Panc1 (cell line): Measurements from ENCODE around the gene DNAH6. TPM values are rescaled to one million over a fixed set of nuclear protein-coding genes. Genes with fewer than 3 reads are reported as not detected.

Source experiments
- ATAC-seq: fragments of 200-7000 bp; cut with Tn5 transposase; 2 replicates; pipeline ENCODE4 v1.9.1; 2020; ENCODE audit warnings: mild to moderate bottlenecking, moderate library complexity
- BruUV-seq: library from RNA; stranded (reverse); fragments of 400-500 nt; replicated peaks from 2 replicates; lab custom pipeline; 2021; lab: Mats Ljungman, UMichigan
- CTCF ChIA-PET: fragments of 300-600 bp; sonication (Branson Sonifier 250); formaldehyde crosslinking; loops from one replicate; lab custom pipeline; 2022; ENCODE audit warnings: antibody characterized with exemption; lab: Charles Lee
- POLR2A ChIA-PET: fragments of 300-600 bp; sonication (Branson Sonifier 250); formaldehyde crosslinking; loops from one replicate; lab custom pipeline; 2022; ENCODE audit warnings: antibody characterized with exemption; lab: Charles Lee
- DNase-seq: peaks from one replicate; pipeline ENCODE4 v3.0.0-alpha.2; 2010; ENCODE audit warnings: low read depth, low spot score
- H3K27ac ChIP-seq: 2 replicates; pipeline ENCODE4 v1.5.1; 2011; ENCODE audit warnings: mild to moderate bottlenecking, low read length, inconsistent platforms
- H3K27me3 ChIP-seq: fragments of 200-500 bp; sonication (Bioruptor generic); 2 replicates; pipeline ENCODE4 v1.6.0; 2014; ENCODE audit warnings: low read length, inconsistent platforms; ENCODE audit not compliant: control insufficient read depth, insufficient read depth
- H3K36me3 ChIP-seq: fragments of 200-500 bp; sonication (Bioruptor generic); 2 replicates; pipeline ENCODE4 v1.5.1; 2014; ENCODE audit warnings: inconsistent platforms, mild to moderate bottlenecking, low read length, moderate library complexity; ENCODE audit not compliant: control insufficient read depth, insufficient read depth
- H3K4me1 ChIP-seq: 2 replicates; pipeline ENCODE4 v1.5.1; 2011; ENCODE audit warnings: inconsistent platforms, mild to moderate bottlenecking, low read length, moderate library complexity; ENCODE audit not compliant: control insufficient read depth, insufficient read depth
- H3K4me3 ChIP-seq, 2 experiments: 2 replicates each; pipeline ENCODE4 v1.5.1; 2011 to 2012; ENCODE audit warnings: low read depth in 2 of 2, low read length in 2 of 2, mild to moderate bottlenecking in 2 of 2, inconsistent platforms in 1 of 2, moderate library complexity in 1 of 2
- H3K9me3 ChIP-seq: fragments of 200-500 bp; sonication (Bioruptor generic); 2 replicates; pipeline ENCODE4 v1.5.1; 2014; ENCODE audit warnings: low read depth, mild to moderate bottlenecking, inconsistent platforms, low read length, moderate library complexity; ENCODE audit not compliant: control insufficient read depth, insufficient read depth
- POLR2AphosphoS5 ChIP-seq: IDR thresholded peaks from 2 replicates; pipeline ENCODE4 v1.6.1; 2012; ENCODE audit warnings: mild to moderate bottlenecking, low read depth, low read length, moderate library complexity
- SIN3A ChIP-seq: IDR thresholded peaks from 2 replicates; pipeline ENCODE4 v1.6.1; 2012; ENCODE audit warnings: low read depth, mild to moderate bottlenecking, low read length, moderate library complexity, borderline replicate concordance; ENCODE audit not compliant: insufficient read depth
- TCF7L2 ChIP-seq: IDR thresholded peaks from 2 replicates; pipeline ENCODE4 v1.6.1; 2011; ENCODE audit warnings: mild to moderate bottlenecking, low read depth, low read length, inconsistent platforms
- in situ Hi-C: cut with HindIII; loops from 2 replicates; pipeline ENCODE4 v1.10.0; 2016; ENCODE audit warnings: low sequenced_read_pairs, low pct_unique_long_range_greater_than_20kb
- intact Hi-C: fragments of 100-400 bp; cut with micrococcal nuclease; formaldehyde crosslinking; loops from one replicate; pipeline ENCODE4 v1.10.0; 2022; ENCODE audit not compliant: unreplicated experiment
- total RNA-seq: library from RNA; stranded (reverse); gene quantifications from one replicate; pipeline ENCODE4 v1.2.1, GENCODE V29; 2021; ENCODE audit not compliant: unreplicated experiment
- TF ChIP-seq, protein P1 (sequence below), 2 experiments: IDR thresholded peaks; 2 replicates each; pipeline ENCODE4 v1.6.1; 2011 to 2012; ENCODE audit warnings: low read depth in 2 of 2, control low read depth in 1 of 2, low read length in 1 of 2, mild to moderate bottlenecking in 1 of 2, moderate library complexity in 1 of 2; ENCODE audit not compliant: insufficient read depth in 1 of 2
- TF ChIP-seq, protein P2 (sequence below): fragments of 450-650 bp; IDR thresholded peaks from 2 replicates; pipeline ENCODE4 v1.5.1; 2017; ENCODE audit warnings: mild to moderate bottlenecking

DNAH6 gene
- total RNA-seq, 1 experiment from 2014 or later = 0.26 TPM

- ATAC-seq = no peak
- CTCF ChIA-PET = no interaction called here
- POLR2A ChIA-PET = no interaction called here
These were observed 214.9 kb downstream of the DNAH6 start for GRCh38 chr2:84731185-84731584.

GRCh38 chr2:84732897-84733778, 216.8 kb downstream of the DNAH6 start:
- no peaks in the 10 kb centered on the region for H3K4me1 ChIP-seq
- in situ Hi-C loops (no loop called here), intact Hi-C loops (no loop called here)
- no peak for ATAC-seq
- no peaks in the 10 kb centered on the region for H3K36me3 ChIP-seq
- no peaks in the 10 kb centered on the region for H3K27me3 ChIP-seq
- CTCF ChIA-PET = no interaction called here
- TF ChIP-seq, protein P1, sequence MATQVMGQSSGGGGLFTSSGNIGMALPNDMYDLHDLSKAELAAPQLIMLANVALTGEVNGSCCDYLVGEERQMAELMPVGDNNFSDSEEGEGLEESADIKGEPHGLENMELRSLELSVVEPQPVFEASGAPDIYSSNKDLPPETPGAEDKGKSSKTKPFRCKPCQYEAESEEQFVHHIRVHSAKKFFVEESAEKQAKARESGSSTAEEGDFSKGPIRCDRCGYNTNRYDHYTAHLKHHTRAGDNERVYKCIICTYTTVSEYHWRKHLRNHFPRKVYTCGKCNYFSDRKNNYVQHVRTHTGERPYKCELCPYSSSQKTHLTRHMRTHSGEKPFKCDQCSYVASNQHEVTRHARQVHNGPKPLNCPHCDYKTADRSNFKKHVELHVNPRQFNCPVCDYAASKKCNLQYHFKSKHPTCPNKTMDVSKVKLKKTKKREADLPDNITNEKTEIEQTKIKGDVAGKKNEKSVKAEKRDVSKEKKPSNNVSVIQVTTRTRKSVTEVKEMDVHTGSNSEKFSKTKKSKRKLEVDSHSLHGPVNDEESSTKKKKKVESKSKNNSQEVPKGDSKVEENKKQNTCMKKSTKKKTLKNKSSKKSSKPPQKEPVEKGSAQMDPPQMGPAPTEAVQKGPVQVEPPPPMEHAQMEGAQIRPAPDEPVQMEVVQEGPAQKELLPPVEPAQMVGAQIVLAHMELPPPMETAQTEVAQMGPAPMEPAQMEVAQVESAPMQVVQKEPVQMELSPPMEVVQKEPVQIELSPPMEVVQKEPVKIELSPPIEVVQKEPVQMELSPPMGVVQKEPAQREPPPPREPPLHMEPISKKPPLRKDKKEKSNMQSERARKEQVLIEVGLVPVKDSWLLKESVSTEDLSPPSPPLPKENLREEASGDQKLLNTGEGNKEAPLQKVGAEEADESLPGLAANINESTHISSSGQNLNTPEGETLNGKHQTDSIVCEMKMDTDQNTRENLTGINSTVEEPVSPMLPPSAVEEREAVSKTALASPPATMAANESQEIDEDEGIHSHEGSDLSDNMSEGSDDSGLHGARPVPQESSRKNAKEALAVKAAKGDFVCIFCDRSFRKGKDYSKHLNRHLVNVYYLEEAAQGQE (IDR thresholded peaks at IDR 0.05; ENCODE audit: insufficient read depth in 1 of 2, low read depth in 2 of 2, low read length in 1 of 2) = no peak
- TF ChIP-seq, protein P2, sequence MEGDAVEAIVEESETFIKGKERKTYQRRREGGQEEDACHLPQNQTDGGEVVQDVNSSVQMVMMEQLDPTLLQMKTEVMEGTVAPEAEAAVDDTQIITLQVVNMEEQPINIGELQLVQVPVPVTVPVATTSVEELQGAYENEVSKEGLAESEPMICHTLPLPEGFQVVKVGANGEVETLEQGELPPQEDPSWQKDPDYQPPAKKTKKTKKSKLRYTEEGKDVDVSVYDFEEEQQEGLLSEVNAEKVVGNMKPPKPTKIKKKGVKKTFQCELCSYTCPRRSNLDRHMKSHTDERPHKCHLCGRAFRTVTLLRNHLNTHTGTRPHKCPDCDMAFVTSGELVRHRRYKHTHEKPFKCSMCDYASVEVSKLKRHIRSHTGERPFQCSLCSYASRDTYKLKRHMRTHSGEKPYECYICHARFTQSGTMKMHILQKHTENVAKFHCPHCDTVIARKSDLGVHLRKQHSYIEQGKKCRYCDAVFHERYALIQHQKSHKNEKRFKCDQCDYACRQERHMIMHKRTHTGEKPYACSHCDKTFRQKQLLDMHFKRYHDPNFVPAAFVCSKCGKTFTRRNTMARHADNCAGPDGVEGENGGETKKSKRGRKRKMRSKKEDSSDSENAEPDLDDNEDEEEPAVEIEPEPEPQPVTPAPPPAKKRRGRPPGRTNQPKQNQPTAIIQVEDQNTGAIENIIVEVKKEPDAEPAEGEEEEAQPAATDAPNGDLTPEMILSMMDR = no peak
- no peak for TF ChIP-seq SIN3A
- no peak for TF ChIP-seq POLR2AphosphoS5
- no peak for TF ChIP-seq TCF7L2
- BruUV-seq = no TSS peak
- no peaks in the 10 kb centered on the region for H3K9me3 ChIP-seq
- no peak for DNase-seq
- no peak overlapping the region for H3K4me3 ChIP-seq
- POLR2A ChIA-PET = interaction anchor here (0.7 kb wide), 1 partner anchor 106 kb away, joined by 7 read pairs; no protein-coding TSS in a partner anchor
- no peak overlapping the region for H3K27ac ChIP-seq

More at GRCh38 chr2:84731185-84731584, 214.9 kb downstream of the DNAH6 start:
- no TSS peak for BruUV-seq
- no peak overlapping the region for H3K27ac ChIP-seq
- H3K9me3 ChIP-seq = no peaks in the 10 kb centered on the region
- no peak overlapping the region for H3K4me3 ChIP-seq
- no peaks in the 10 kb centered on the region for H3K36me3 ChIP-seq
- intact Hi-C loops = no loop called here
- H3K27me3 ChIP-seq = no peaks in the 10 kb centered on the region
- TF ChIP-seq SIN3A (no peak), POLR2AphosphoS5 (no peak), TCF7L2 (no peak)
- TF ChIP-seq, protein P1 (IDR thresholded peaks at IDR 0.05; ENCODE audit: insufficient read depth in 1 of 2, low read depth in 2 of 2, low read length in 1 of 2) = no peak
- TF ChIP-seq, protein P2 = no peak
- H3K4me1 ChIP-seq = no peaks in the 10 kb centered on the region
- in situ Hi-C loops = no loop called here
- DNase-seq = no peak
